GM23338 (cell line): Measurements from ENCODE around the gene MYO1E. TPM values are rescaled to one million over a fixed set of nuclear protein-coding genes. Genes with fewer than 3 reads are reported as not detected.

Source experiments
- ATAC-seq: fragments of 200-7000 bp; cut with Tn5 transposase; 3 replicates; pipeline ENCODE4 v1.9.1; 2020
- DNase-seq: peaks from one replicate; pipeline ENCODE4 v3.0.0-alpha.2; 2015; ENCODE audit warnings: low spot score
- H2AFZ ChIP-seq: fragments of 200-600 bp; sonication (generic); 2 replicates; pipeline ENCODE4 v1.8.0; 2016; ENCODE audit warnings: antibody characterized with exemption, mild to moderate bottlenecking, moderate library complexity
- H3F3A ChIP-seq: fragments of 200-600 bp; sonication (generic); replicated peaks from 2 replicates; pipeline ENCODE4 v1.8.0; 2017; ENCODE audit warnings: antibody characterized with exemption, mixed run types, low read depth
- H3K27ac ChIP-seq: fragments of 200-600 bp; sonication (generic); 2 replicates; pipeline ENCODE4 v1.6.1; 2016; ENCODE audit warnings: low read depth
- H3K27me3 ChIP-seq: fragments of 200-600 bp; sonication (generic); 2 replicates; pipeline ENCODE4 v1.8.0; 2016; ENCODE audit warnings: mild to moderate bottlenecking, mixed run types, moderate library complexity; ENCODE audit not compliant: insufficient read depth
- H3K36me3 ChIP-seq: fragments of 200-600 bp; sonication (generic); 2 replicates; pipeline ENCODE4 v1.8.0; 2016; ENCODE audit warnings: mild to moderate bottlenecking; ENCODE audit not compliant: insufficient read depth
- H3K4me1 ChIP-seq: fragments of 200-600 bp; sonication (generic); 2 replicates; pipeline ENCODE4 v1.8.0; 2016; ENCODE audit warnings: mild to moderate bottlenecking, moderate library complexity; ENCODE audit not compliant: insufficient read depth
- H3K4me2 ChIP-seq: fragments of 200-600 bp; sonication (generic); 2 replicates; pipeline ENCODE4 v1.7.1; 2017; ENCODE audit warnings: mixed run types
- H3K4me3 ChIP-seq: fragments of 200-600 bp; sonication (generic); 2 replicates; pipeline ENCODE4 v1.6.1; 2016; ENCODE audit warnings: mixed run types
- H3K79me2 ChIP-seq: fragments of 200-600 bp; sonication (generic); replicated peaks from 2 replicates; pipeline ENCODE4 v1.8.0; 2017; ENCODE audit warnings: mild to moderate bottlenecking; ENCODE audit not compliant: insufficient read depth
- H3K9me2 ChIP-seq: fragments of 200-600 bp; sonication (generic); 2 replicates; pipeline ENCODE4 v1.8.0; 2017; ENCODE audit not compliant: insufficient read depth
- H4K20me1 ChIP-seq: fragments of 200-600 bp; sonication (generic); replicated peaks from 2 replicates; pipeline ENCODE4 v1.8.0; 2017; ENCODE audit warnings: mild to moderate bottlenecking; ENCODE audit not compliant: insufficient read depth
- H3K27ac Mint-ChIP-seq: 2 replicates; pipeline ENCODE4 v1.8.0; 2020; ENCODE audit warnings: inconsistent platforms, mild to moderate bottlenecking, moderate library complexity, mixed read lengths
- H3K27me3 Mint-ChIP-seq: 3 replicates; pipeline ENCODE4 v1.8.0; 2022; ENCODE audit warnings: low read depth, mild to moderate bottlenecking, moderate library complexity, mixed read lengths, inconsistent platforms; ENCODE audit not compliant: insufficient read depth, poor library complexity
- H3K36me3 Mint-ChIP-seq: 3 replicates; pipeline ENCODE4 v1.8.0; 2021; ENCODE audit warnings: low read depth, mild to moderate bottlenecking, inconsistent platforms, moderate library complexity, mixed read lengths
- H3K4me1 Mint-ChIP-seq: 3 replicates; pipeline ENCODE4 v1.8.0; 2020; ENCODE audit warnings: mild to moderate bottlenecking, inconsistent platforms, mixed read lengths
- H3K4me3 Mint-ChIP-seq: 3 replicates; pipeline ENCODE4 v1.8.0; 2021; ENCODE audit warnings: moderate library complexity, mild to moderate bottlenecking, inconsistent platforms, mixed read lengths
- H3K9me3 Mint-ChIP-seq: 3 replicates; pipeline ENCODE4 v1.8.0; 2020; ENCODE audit warnings: moderate library complexity, mild to moderate bottlenecking, inconsistent platforms, mixed read lengths
- CREB1 ChIP-seq: fragments of 250-450 bp; sonication (Bioruptor Pico); IDR thresholded peaks from 2 replicates; pipeline ENCODE4 v1.5.0; 2020; ENCODE audit warnings: low read depth, mild to moderate bottlenecking, moderate library complexity
- CTCF ChIP-seq, 2 experiments: fragments of 200-600 bp in 1 of 2; sonication (generic) in 1 of 2; conservative IDR thresholded peaks; 2 replicates each; pipeline versions ENCODE4 v1.5.1 to v1.6.1; 2016 to 2017; ENCODE audit warnings: antibody characterized with exemption in 2 of 2, low read depth in 2 of 2, mild to moderate bottlenecking in 2 of 2, moderate library complexity in 1 of 2
- EZH2phosphoT487 ChIP-seq: fragments of 200-600 bp; sonication (generic); IDR thresholded peaks from one replicate; pipeline ENCODE4 v1.8.1; 2018; ENCODE audit warnings: antibody characterized with exemption; ENCODE audit not compliant: unreplicated experiment
- JUNB ChIP-seq: IDR thresholded peaks from one replicate; pipeline ENCODE4 v1.6.1; 2016; ENCODE audit warnings: antibody characterized with exemption; ENCODE audit not compliant: unreplicated experiment
- NANOG ChIP-seq: IDR thresholded peaks from 2 replicates; pipeline ENCODE4 v1.6.1; 2016; ENCODE audit warnings: antibody characterized with exemption, borderline replicate concordance
- POLR2AphosphoS5 ChIP-seq: IDR thresholded peaks from 2 replicates; pipeline ENCODE4 v1.6.1; 2016; ENCODE audit warnings: antibody characterized with exemption, low read depth
- STAT1 ChIP-seq: IDR thresholded peaks from one replicate; pipeline ENCODE4 v1.6.1; 2016; ENCODE audit warnings: antibody characterized with exemption; ENCODE audit not compliant: unreplicated experiment
- ZNF114 ChIP-seq: fragments of 250-450 bp; sonication (Bioruptor Pico); IDR thresholded peaks from 2 replicates; pipeline ENCODE4 v1.5.0; 2020; ENCODE audit warnings: mild to moderate bottlenecking, moderate library complexity
- ZNF331 ChIP-seq: fragments of 250-450 bp; sonication (Bioruptor Pico); IDR thresholded peaks from 2 replicates; pipeline ENCODE4 v1.5.0; 2020; ENCODE audit warnings: low read depth, mild to moderate bottlenecking, moderate library complexity
- ZNF462 ChIP-seq: fragments of 250-450 bp; sonication (Bioruptor Pico); IDR thresholded peaks from 2 replicates; pipeline ENCODE4 v1.5.0; 2020; ENCODE audit warnings: mild to moderate bottlenecking, moderate library complexity
- polyA plus RNA-seq: library from polyadenylated mRNA; unstranded; fragments of >200 nt; fragmentation: Nextera tagmentation; extraction: Ambion mirVana; gene quantifications from 2 replicates; pipeline ENCODE4 v1.2.1, GENCODE V29; 2016
- total RNA-seq: library from RNA; depleted of rRNA; stranded (reverse); fragments of >200 nt; shearing (Covaris generic); gene quantifications from 2 replicates; pipeline ENCODE4 v1.2.3, GENCODE V29; 2014
- TF ChIP-seq, protein P1 (sequence below): IDR thresholded peaks from 2 replicates; pipeline ENCODE4 v1.6.1; 2016; ENCODE audit warnings: antibody characterized with exemption

The MYO1E gene
- total and polyA plus RNA-seq, 2 experiments from 2014 or later, result 68.3 to 131 TPM

GRCh38 chr15:59279023-59279422, 93.6 kb downstream of the MYO1E start (continued):
- no peak for TF ChIP-seq ZNF462 (CRISPR knock-in tag)
- TF ChIP-seq ZNF331, result no peak
- TF ChIP-seq STAT1, result no peak
- TF ChIP-seq NANOG, result no peak

DNA sequence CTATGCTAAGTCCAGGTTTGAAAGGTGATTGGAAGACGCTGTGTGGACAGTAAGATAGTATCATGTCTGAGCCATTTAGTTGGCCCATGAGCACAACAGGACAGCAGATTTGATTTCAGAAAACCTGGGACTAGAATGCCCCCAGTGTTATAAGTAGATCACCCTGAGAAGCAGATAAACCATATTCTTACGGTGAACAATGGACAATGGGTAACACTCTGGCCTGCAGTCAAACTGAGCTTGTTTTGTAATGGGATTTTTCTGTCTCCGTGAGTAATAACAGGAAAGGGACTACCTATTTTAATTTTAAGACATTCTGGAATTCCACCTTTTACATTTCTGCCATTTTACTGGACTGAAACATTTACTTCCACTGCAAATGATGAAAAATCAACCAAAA, 94.6 kb downstream of the MYO1E start:
- no peaks in the 10 kb centered on the region for H3K36me3 ChIP-seq
- H3K4me2 ChIP-seq, result no peak overlapping the region
- peaks cover 6% of the 10 kb centered on the region for H4K20me1 ChIP-seq
- H3K4me1 ChIP-seq, result peaks cover 6% of the 10 kb centered on the region; the same call in 1 of the 2 replicates
- H3K4me3 ChIP-seq, result no peak overlapping the region
- Mint-ChIP-seq H3K4me1 (peaks cover 8% of the 10 kb centered on the region; the same call in 2 of the 3 replicates), H3K9me3 (no peaks in the 10 kb centered on the region), H3K36me3 (no peaks in the 10 kb centered on the region), H3K27me3 (peaks cover 12% of the 10 kb centered on the region), H3K4me3 (no peak overlapping the region), H3K27ac (no peak overlapping the region)
- H3F3A ChIP-seq, result no peaks in the 10 kb centered on the region
- no peak overlapping the region for H3K27ac ChIP-seq
- H2AFZ ChIP-seq, result no peak overlapping the region
- H3K79me2 ChIP-seq, result peaks cover 59% of the 10 kb centered on the region
- no peak for ATAC-seq
- H3K9me2 ChIP-seq, result no peaks in the 10 kb centered on the region
- no peaks in the 10 kb centered on the region for H3K27me3 ChIP-seq
- DNase-seq, result no peak
- TF ChIP-seq EZH2phosphoT487 (no peak), CTCF (conservative IDR thresholded peaks at IDR 0.05; ENCODE audit: low read depth in 2 of 2) (no peak), POLR2AphosphoS5 (no peak), JUNB (no peak), CREB1 (CRISPR knock-in tag) (no peak), ZNF331 (no peak), ZNF114 (CRISPR knock-in tag) (no peak), STAT1 (no peak)
- TF ChIP-seq, protein P1, sequence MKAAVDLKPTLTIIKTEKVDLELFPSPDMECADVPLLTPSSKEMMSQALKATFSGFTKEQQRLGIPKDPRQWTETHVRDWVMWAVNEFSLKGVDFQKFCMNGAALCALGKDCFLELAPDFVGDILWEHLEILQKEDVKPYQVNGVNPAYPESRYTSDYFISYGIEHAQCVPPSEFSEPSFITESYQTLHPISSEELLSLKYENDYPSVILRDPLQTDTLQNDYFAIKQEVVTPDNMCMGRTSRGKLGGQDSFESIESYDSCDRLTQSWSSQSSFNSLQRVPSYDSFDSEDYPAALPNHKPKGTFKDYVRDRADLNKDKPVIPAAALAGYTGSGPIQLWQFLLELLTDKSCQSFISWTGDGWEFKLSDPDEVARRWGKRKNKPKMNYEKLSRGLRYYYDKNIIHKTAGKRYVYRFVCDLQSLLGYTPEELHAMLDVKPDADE, result no peak
